GM19035 (cell line): ENCODE measurements around the gene KDM1A.
"Not testable (repeated sequence)": the region's sequence is repeated elsewhere in the genome, so short reads cannot be mapped to it uniquely, and the experiment has no call there.

Experiments used
- ATAC-seq: cut with Tn5 transposase; IDR thresholded peaks from one replicate; pipeline ENCODE4 v1.9.1; 2021; ENCODE audit not compliant: unreplicated experiment

The KDM1A gene

GRCh38 chr1:23019094-23019862 is at the start of gene KDM1A:
KDM1A (plus strand) TSS chr1:23019468; CDS start chr1:23019597, 129 bp downstream.
- peak; percentile 94 for ATAC-seq

GRCh38 chr1:22970096-22970495 is 49.2 kb upstream of the KDM1A start:
- no peak for ATAC-seq

- ATAC-seq = no peak
These were observed 48.1 kb upstream of the KDM1A start for GRCh38 chr1:22971161-22971560.

GRCh38 chr1:22971611-22972405 is 47.5 kb upstream of the KDM1A start:
- ATAC-seq = no peak

GRCh38 chr1:22972760-22973159 is 46.5 kb upstream of the KDM1A start, which contains the start of gene LACTBL1:
LACTBL1 (minus strand) TSS chr1:22972866; CDS start chr1:22972316, 550 bp downstream.
- ATAC-seq = no peak

GRCh38 chr1:22975694-22976093 is 43.6 kb upstream of the KDM1A start:
- no peak for ATAC-seq

- ATAC-seq = no peak
These were observed 43.2 kb upstream of the KDM1A start for GRCh38 chr1:22976127-22976460.

GRCh38 chr1:22976461-22977243 is 42.6 kb upstream of the KDM1A start:
- ATAC-seq = no peak

- ATAC-seq = no peak
These were observed 41.0 kb upstream of the KDM1A start for GRCh38 chr1:22978299-22978698.

- ATAC-seq = not testable (repeated sequence)
These were observed 38.8 kb upstream of the KDM1A start for GRCh38 chr1:22980471-22980790.

- ATAC-seq = no peak
These were observed 35.3 kb upstream of the KDM1A start for GRCh38 chr1:22983944-22984343.

GRCh38 chr1:22992384-22992783 is 26.9 kb upstream of the KDM1A start:
- not testable (repeated sequence) for ATAC-seq

- not testable (repeated sequence) for ATAC-seq
These were observed 26.0 kb upstream of the KDM1A start for GRCh38 chr1:22993220-22993795.

GRCh38 chr1:22995774-22996173 is 23.5 kb upstream of the KDM1A start:
- ATAC-seq = no peak

- not testable (repeated sequence) for ATAC-seq
These were observed 21.7 kb upstream of the KDM1A start for GRCh38 chr1:22997528-22997927.

- not testable (repeated sequence) for ATAC-seq
These were observed 19.1 kb upstream of the KDM1A start for GRCh38 chr1:23000133-23000532.

- ATAC-seq = not testable (repeated sequence)
These were observed 17.1 kb upstream of the KDM1A start for GRCh38 chr1:23002218-23002617.

GRCh38 chr1:23004112-23004511 is 15.2 kb upstream of the KDM1A start:
- ATAC-seq = no peak

GRCh38 chr1:23004769-23005168 is 14.5 kb upstream of the KDM1A start:
- ATAC-seq = not testable (repeated sequence)

- ATAC-seq = no peak
These were observed 12.2 kb upstream of the KDM1A start for GRCh38 chr1:23007106-23007505.

GRCh38 chr1:23008901-23009300 is 10.4 kb upstream of the KDM1A start:
- no peak for ATAC-seq
